ENCODE data around the gene XRCC6. TPM values are rescaled to one million over a fixed set of nuclear protein-coding genes. Genes with fewer than 3 reads are reported as not detected.

Gene XRCC6
- total and polyA plus RNA-seq, 9 of the 15 experiments (the other 6 are each of a cell fraction or from before 2014, with no cell fraction given) = 151 to 440 (median 318) TPM

DNA sequence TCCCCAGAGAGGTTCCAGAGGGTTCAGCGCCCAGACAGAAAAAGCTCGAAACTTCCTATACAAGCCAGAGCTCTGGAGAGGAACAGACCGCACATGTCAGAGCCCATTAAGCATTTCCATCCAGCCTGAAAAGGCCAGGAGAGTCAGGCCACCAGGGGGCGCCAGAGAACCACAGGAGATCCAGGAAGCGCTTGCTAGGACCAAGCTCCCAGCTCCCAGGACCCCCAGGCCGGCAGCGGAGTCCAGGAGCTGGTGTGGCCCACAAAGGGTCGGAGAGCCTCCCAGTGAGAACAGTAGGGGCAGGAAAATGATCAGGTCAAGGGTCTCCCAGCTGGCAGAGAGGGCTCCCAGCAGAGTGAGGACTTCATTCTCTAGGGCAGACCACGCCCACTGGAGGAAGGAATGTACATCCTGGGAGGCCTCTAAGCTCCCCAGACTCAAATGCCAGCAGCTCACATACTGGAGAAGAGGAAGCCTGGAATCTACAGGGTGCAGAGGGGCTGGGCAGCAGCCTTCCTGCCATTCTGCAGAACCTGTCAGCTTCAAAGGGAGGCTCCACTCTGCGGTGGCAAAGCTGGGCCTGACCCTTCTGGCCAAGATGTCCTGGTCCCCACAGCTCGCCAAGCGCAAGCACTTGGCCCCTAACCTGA, 76.2 kb downstream of the XRCC6 start (continued):
- TF ChIP-seq, protein P1, sequence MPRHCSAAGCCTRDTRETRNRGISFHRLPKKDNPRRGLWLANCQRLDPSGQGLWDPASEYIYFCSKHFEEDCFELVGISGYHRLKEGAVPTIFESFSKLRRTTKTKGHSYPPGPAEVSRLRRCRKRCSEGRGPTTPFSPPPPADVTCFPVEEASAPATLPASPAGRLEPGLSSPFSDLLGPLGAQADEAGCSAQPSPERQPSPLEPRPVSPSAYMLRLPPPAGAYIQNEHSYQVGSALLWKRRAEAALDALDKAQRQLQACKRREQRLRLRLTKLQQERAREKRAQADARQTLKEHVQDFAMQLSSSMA (CRISPR knock-in tag; IDR thresholded peaks at IDR 0.05) = no peak
- TF ChIP-seq, protein P2, sequence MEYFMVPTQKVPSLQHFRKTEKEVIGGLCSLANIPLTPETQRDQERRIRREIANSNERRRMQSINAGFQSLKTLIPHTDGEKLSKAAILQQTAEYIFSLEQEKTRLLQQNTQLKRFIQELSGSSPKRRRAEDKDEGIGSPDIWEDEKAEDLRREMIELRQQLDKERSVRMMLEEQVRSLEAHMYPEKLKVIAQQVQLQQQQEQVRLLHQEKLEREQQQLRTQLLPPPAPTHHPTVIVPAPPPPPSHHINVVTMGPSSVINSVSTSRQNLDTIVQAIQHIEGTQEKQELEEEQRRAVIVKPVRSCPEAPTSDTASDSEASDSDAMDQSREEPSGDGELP (CRISPR knock-in tag; IDR thresholded peaks at IDR 0.05; ENCODE audit: borderline replicate concordance) = peak; percentile 35; the same call in 1 of the 2 replicates
- TF ChIP-seq ZNF316 (IDR thresholded peaks at IDR 0.05) (no peak), TRIM24 (IDR thresholded peaks at IDR 0.05) (no peak), GATAD2B (IDR thresholded peaks at IDR 0.05; ENCODE audit: borderline replicate concordance) (0 out of 2 replicates have a peak, but pooled peaks have one; percentile 21), ARID2 (IDR thresholded peaks at IDR 0.05) (peak; percentile 85), SMARCC2 (IDR thresholded peaks at IDR 0.05; ENCODE audit: low read depth) (no peak), FOXM1 (IDR thresholded peaks at IDR 0.05; ENCODE audit: low read depth) (no peak), FOXM1 (CRISPR knock-in tag; IDR thresholded peaks at IDR 0.05; ENCODE audit: low read depth) (no peak), JUNB (CRISPR knock-in tag; conservative IDR thresholded peaks at IDR 0.05) (no peak), CC2D1A (IDR thresholded peaks at IDR 0.05) (peak; percentile 66; the same call in 1 of the 2 replicates), NRF1 (conservative IDR thresholded peaks at IDR 0.05 in 1 of 2, IDR thresholded peaks at IDR 0.05 in 1 of 2) (0 out of 4 replicates have a peak, but pooled peaks of 1 of the 2 experiments have one; percentile 17)
- TF ChIP-seq, protein P3, sequence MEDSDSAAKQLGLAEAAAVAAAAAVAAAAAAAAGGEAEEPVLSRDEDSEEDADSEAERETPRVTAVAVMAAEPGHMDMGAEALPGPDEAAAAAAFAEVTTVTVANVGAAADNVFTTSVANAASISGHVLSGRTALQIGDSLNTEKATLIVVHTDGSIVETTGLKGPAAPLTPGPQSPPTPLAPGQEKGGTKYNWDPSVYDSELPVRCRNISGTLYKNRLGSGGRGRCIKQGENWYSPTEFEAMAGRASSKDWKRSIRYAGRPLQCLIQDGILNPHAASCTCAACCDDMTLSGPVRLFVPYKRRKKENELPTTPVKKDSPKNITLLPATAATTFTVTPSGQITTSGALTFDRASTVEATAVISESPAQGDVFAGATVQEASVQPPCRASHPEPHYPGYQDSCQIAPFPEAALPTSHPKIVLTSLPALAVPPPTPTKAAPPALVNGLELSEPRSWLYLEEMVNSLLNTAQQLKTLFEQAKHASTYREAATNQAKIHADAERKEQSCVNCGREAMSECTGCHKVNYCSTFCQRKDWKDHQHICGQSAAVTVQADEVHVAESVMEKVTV (CRISPR knock-in tag; IDR thresholded peaks at IDR 0.05) = peak; percentile 81
- TF ChIP-seq, protein P4, sequence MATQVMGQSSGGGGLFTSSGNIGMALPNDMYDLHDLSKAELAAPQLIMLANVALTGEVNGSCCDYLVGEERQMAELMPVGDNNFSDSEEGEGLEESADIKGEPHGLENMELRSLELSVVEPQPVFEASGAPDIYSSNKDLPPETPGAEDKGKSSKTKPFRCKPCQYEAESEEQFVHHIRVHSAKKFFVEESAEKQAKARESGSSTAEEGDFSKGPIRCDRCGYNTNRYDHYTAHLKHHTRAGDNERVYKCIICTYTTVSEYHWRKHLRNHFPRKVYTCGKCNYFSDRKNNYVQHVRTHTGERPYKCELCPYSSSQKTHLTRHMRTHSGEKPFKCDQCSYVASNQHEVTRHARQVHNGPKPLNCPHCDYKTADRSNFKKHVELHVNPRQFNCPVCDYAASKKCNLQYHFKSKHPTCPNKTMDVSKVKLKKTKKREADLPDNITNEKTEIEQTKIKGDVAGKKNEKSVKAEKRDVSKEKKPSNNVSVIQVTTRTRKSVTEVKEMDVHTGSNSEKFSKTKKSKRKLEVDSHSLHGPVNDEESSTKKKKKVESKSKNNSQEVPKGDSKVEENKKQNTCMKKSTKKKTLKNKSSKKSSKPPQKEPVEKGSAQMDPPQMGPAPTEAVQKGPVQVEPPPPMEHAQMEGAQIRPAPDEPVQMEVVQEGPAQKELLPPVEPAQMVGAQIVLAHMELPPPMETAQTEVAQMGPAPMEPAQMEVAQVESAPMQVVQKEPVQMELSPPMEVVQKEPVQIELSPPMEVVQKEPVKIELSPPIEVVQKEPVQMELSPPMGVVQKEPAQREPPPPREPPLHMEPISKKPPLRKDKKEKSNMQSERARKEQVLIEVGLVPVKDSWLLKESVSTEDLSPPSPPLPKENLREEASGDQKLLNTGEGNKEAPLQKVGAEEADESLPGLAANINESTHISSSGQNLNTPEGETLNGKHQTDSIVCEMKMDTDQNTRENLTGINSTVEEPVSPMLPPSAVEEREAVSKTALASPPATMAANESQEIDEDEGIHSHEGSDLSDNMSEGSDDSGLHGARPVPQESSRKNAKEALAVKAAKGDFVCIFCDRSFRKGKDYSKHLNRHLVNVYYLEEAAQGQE (IDR thresholded peaks at IDR 0.05; ENCODE audit: borderline replicate concordance) = peak; percentile 82; the same call in 1 of the 2 replicates
- TF ChIP-seq, protein P4 (CRISPR knock-in tag; IDR thresholded peaks at IDR 0.05; ENCODE audit: low read depth) = no peak
- TF ChIP-seq, protein P5, sequence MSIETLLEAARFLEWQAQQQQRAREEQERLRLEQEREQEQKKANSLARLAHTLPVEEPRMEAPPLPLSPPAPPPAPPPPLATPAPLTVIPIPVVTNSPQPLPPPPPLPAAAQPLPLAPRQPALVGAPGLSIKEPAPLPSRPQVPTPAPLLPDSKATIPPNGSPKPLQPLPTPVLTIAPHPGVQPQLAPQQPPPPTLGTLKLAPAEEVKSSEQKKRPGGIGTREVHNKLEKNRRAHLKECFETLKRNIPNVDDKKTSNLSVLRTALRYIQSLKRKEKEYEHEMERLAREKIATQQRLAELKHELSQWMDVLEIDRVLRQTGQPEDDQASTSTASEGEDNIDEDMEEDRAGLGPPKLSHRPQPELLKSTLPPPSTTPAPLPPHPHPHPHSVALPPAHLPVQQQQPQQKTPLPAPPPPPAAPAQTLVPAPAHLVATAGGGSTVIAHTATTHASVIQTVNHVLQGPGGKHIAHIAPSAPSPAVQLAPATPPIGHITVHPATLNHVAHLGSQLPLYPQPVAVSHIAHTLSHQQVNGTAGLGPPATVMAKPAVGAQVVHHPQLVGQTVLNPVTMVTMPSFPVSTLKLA (conservative IDR thresholded peaks at IDR 0.05) = peak in 1 of 2 experiments; percentile 31; a peak in 1 of 4 replicates

All from K562 (cell line).